Measurements from ENCODE around the gene STIL.
A peak's percentile ranks its signal among the peaks of the same experiment; 100 is the strongest.

The STIL gene

GRCh38 chr1:47340227-47340626 lies 26.3 kb upstream of the STIL start:
- DNase-seq (ENCODE audit: extremely low read depth, low read depth), result no peak
- no peak for TF ChIP-seq CTCF (IDR thresholded peaks at IDR 0.05; ENCODE audit: low read depth, low read length, missing control alignments)

GRCh38 chr1:47338249-47339077 lies 24.5 kb upstream of the STIL start:
- no peak for DNase-seq (ENCODE audit: extremely low read depth, low read depth)
- TF ChIP-seq CTCF (IDR thresholded peaks at IDR 0.05; ENCODE audit: low read depth, low read length, missing control alignments), result no peak
- H3K4me3 ChIP-seq (replicated peaks; ENCODE audit: low read depth, low read length), result no peak overlapping the region

More at GRCh38 chr1:47340227-47340626, 26.3 kb upstream of the STIL start:
- H3K4me3 ChIP-seq (replicated peaks; ENCODE audit: low read depth, low read length), result no peak overlapping the region

- DNase-seq (ENCODE audit: extremely low read depth, low read depth), result no peak
- no peak for TF ChIP-seq CTCF (IDR thresholded peaks at IDR 0.05; ENCODE audit: low read depth, low read length, missing control alignments)
- no peak overlapping the region for H3K4me3 ChIP-seq (replicated peaks; ENCODE audit: low read depth, low read length)
These were observed 23.4 kb upstream of the STIL start for GRCh38 chr1:47337350-47337749.

GRCh38 chr1:47334765-47335435 lies 21.0 kb upstream of the STIL start:
- no peak for TF ChIP-seq CTCF (IDR thresholded peaks at IDR 0.05; ENCODE audit: low read depth, low read length, missing control alignments)
- H3K4me3 ChIP-seq (replicated peaks; ENCODE audit: low read depth, low read length), result peak overlapping the region; percentile 63
- no peak for DNase-seq (ENCODE audit: extremely low read depth, low read depth)

- TF ChIP-seq CTCF (IDR thresholded peaks at IDR 0.05; ENCODE audit: low read depth, low read length, missing control alignments), result no peak
- H3K4me3 ChIP-seq (replicated peaks; ENCODE audit: low read depth, low read length), result peak overlapping the region; percentile 63
- DNase-seq (ENCODE audit: extremely low read depth, low read depth), result no peak
These were observed 20.2 kb upstream of the STIL start for GRCh38 chr1:47333922-47334764.

GRCh38 chr1:47333578-47333921 lies 19.6 kb upstream of the STIL start, which contains the start of gene CMPK1:
CMPK1 (plus strand) TSS chr1:47333790; CDS start chr1:47333946, 156 bp downstream.
- peak within 1 kb of the TSS; percentile 63 for H3K4me3 ChIP-seq (replicated peaks; ENCODE audit: low read depth, low read length)
- peak; percentile 72 for DNase-seq (ENCODE audit: extremely low read depth, low read depth)
- TF ChIP-seq CTCF (IDR thresholded peaks at IDR 0.05; ENCODE audit: low read depth, low read length, missing control alignments), result no peak

All from HFF-Myc (cell line).